AG09319 (cell line): ENCODE results near the gene DSCAM.

ENCODE experiments used
- DNase-seq: peaks from one replicate; pipeline ENCODE4 v3.0.0-alpha.2; 2010; ENCODE audit warnings: low read depth; ENCODE audit errors: extremely low read depth
- CTCF ChIP-seq: IDR thresholded peaks from 2 replicates; pipeline ENCODE4 v1.5.1; 2011; ENCODE audit warnings: low read depth, mild to moderate bottlenecking, inconsistent platforms, low read length, moderate library complexity

DSCAM gene

GRCh38 chr21:40846103-40846502, 855 bp downstream of the DSCAM start:
- DNase-seq, result no peak
- no peak for TF ChIP-seq CTCF

- DNase-seq, result no peak
- TF ChIP-seq CTCF, result no peak
These were observed 1.4 kb downstream of the DSCAM start for GRCh38 chr21:40845441-40845995.

GRCh38 chr21:40844935-40845334, 2.0 kb downstream of the DSCAM start:
- TF ChIP-seq CTCF, result no peak
- no peak for DNase-seq

GRCh38 chr21:40842197-40842552, 4.8 kb downstream of the DSCAM start:
- no peak for TF ChIP-seq CTCF
- no peak for DNase-seq

GRCh38 chr21:40841524-40842196, 5.3 kb downstream of the DSCAM start:
- DNase-seq, result no peak
- peak; percentile 45 for TF ChIP-seq CTCF

- no peak for TF ChIP-seq CTCF
- no peak for DNase-seq
These were observed 6.4 kb downstream of the DSCAM start for GRCh38 chr21:40840401-40841125.

GRCh38 chr21:40839521-40839920, 7.4 kb downstream of the DSCAM start:
- TF ChIP-seq CTCF, result no peak
- DNase-seq, result no peak
